ENCODE data around the gene SEMA3C.

DNA sequence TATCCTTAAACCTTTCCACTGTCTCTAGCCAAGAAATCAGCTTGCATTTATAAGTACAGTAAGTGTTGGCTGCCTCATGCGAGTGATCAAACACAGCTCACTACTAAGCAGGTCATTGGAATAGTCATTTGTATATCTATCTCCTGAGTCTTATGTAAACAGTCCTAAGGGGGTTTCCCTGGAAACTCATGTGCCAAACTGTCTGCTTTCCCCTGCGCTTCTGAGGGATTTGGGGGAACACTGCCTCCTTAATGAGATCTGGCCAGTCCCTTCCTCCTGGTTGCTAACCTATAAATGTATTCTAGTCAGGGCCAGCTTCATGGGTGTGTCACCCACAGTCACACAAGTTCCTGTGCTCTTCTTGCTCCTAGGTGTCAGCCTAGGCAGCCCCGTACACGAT, 147.3 kb downstream of the SEMA3C start:
- TF ChIP-seq CTCF (IDR thresholded peaks at IDR 0.05; ENCODE audit: insufficient read depth, low read length) (no peak), POLR2AphosphoS5 (IDR thresholded peaks at IDR 0.05; ENCODE audit: low read depth) (no peak)
